NB4 (cell line): ENCODE measurements around the gene SMU1.

Source experiments
- POLR2A ChIP-seq: IDR thresholded peaks from 2 replicates; pipeline ENCODE4 v1.6.1; 2011; ENCODE audit warnings: mild to moderate bottlenecking; ENCODE audit not compliant: insufficient read length; ENCODE audit errors: extremely low read depth
- TF ChIP-seq, protein P1 (sequence below): IDR thresholded peaks from one replicate; pipeline ENCODE4 v1.5.1; 2012; ENCODE audit warnings: low read depth, low read length

DNA sequence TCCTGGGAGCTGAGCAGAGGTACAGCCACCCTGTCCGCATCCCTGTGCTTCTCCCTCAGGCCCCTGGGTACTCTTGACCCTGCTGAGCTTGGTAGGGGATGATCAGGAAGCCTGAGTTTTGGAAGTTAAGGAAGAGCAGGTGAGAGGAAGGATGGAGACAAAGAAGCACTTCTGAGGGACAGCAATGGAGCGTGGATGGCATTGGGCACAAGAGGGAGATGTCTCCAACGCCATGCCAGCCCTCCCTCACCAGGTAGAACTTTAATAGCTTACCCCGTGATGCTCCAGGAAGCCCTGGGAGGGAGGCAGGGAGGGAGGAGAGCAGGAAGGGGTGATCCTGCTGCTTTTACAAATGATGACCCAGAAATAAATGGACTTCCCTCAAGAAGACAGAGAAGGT is 29.9 kb upstream of the SMU1 start:
- TF ChIP-seq, protein P1, sequence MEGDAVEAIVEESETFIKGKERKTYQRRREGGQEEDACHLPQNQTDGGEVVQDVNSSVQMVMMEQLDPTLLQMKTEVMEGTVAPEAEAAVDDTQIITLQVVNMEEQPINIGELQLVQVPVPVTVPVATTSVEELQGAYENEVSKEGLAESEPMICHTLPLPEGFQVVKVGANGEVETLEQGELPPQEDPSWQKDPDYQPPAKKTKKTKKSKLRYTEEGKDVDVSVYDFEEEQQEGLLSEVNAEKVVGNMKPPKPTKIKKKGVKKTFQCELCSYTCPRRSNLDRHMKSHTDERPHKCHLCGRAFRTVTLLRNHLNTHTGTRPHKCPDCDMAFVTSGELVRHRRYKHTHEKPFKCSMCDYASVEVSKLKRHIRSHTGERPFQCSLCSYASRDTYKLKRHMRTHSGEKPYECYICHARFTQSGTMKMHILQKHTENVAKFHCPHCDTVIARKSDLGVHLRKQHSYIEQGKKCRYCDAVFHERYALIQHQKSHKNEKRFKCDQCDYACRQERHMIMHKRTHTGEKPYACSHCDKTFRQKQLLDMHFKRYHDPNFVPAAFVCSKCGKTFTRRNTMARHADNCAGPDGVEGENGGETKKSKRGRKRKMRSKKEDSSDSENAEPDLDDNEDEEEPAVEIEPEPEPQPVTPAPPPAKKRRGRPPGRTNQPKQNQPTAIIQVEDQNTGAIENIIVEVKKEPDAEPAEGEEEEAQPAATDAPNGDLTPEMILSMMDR, result no peak
- TF ChIP-seq POLR2A, result no peak
